A549 (cell line): ENCODE measurements around the gene PDIA5. TPM values are rescaled to one million over a fixed set of nuclear protein-coding genes. Genes with fewer than 3 reads are reported as not detected.

Experiments
- ATAC-seq, 2 experiments: fragments of 200-7000 bp in 1 of 2; fragments of >200 bp in 1 of 2; cut with Nextera tagmentation in 1 of 2; cut with Tn5 transposase in 1 of 2; 3 replicates each; pipeline versions ENCODE4 v1.8.0 to v1.9.1; 2018 to 2020; ENCODE audit warnings: mild to moderate bottlenecking in 1 of 2, moderate library complexity in 1 of 2
- CTCF ChIA-PET: fragments of 300-600 bp; sonication (Branson Sonifier 250); formaldehyde crosslinking; extraction: SDS; loops from one replicate; lab custom pipeline; 2021; ENCODE audit warnings: antibody characterized with exemption, inconsistent platforms; lab: Yijun Ruan, JAX
- POLR2A ChIA-PET: fragments of 350-600 bp; formaldehyde crosslinking; extraction: SDS; loops from one replicate; lab custom pipeline; 2021; ENCODE audit warnings: antibody characterized with exemption, inconsistent platforms; lab: Yijun Ruan, JAX
- DNase-seq, 2 experiments: peaks; one replicate each; pipeline versions ENCODE4 v3.0.0 to v3.0.0-alpha.2; 2011 to 2016; ENCODE audit warnings: low read depth in 1 of 2, low spot score in 1 of 2
- FAIRE-seq: peaks from 2 replicates; lab custom pipeline; 2011; peaks lifted over from hg19 to GRCh38; lab: Jason Lieb, UNC
- H3K27ac ChIP-seq, 2 experiments: fragments of >200 bp; sonication (Bioruptor Twin); formaldehyde crosslinking; 3 replicates each; pipeline ENCODE4 v1.5.1; 2016 to 2017
- H3K4me1 ChIP-seq: fragments of >200 bp; sonication (Bioruptor Twin); formaldehyde crosslinking; 3 replicates; pipeline ENCODE4 v1.6.1; 2016
- H3K4me2 ChIP-seq: fragments of >200 bp; sonication (Bioruptor Twin); formaldehyde crosslinking; 3 replicates; pipeline ENCODE4 v1.6.1; 2016
- H3K4me3 ChIP-seq: fragments of >200 bp; sonication (Bioruptor Twin); formaldehyde crosslinking; 3 replicates; pipeline ENCODE4 v1.5.1; 2016
- H3K9me3 ChIP-seq: fragments of >200 bp; sonication (Bioruptor Twin); formaldehyde crosslinking; 3 replicates; pipeline ENCODE4 v1.6.1; 2016
- CEBPB ChIP-seq, 2 experiments: fragments of >200 bp in 1 of 2; sonication (Bioruptor Twin) in 1 of 2; formaldehyde crosslinking in 1 of 2; IDR thresholded peaks; 2 replicates each; pipeline ENCODE4 v1.6.1; 2012 to 2016
- EHF ChIP-seq: fragments of 250-450 bp; sonication (Bioruptor Pico); IDR thresholded peaks from 2 replicates; pipeline ENCODE4 v1.5.0; 2020; ENCODE audit warnings: mild to moderate bottlenecking
- FOSB ChIP-seq: fragments of 250-450 bp; sonication (Bioruptor Pico); IDR thresholded peaks from 2 replicates; pipeline ENCODE4 v1.5.0; 2020; ENCODE audit warnings: mild to moderate bottlenecking, moderate library complexity
- HOXA7 ChIP-seq: fragments of 250-450 bp; sonication (Bioruptor Pico); IDR thresholded peaks from 2 replicates; pipeline ENCODE4 v1.5.0; 2020; ENCODE audit warnings: mild to moderate bottlenecking, moderate library complexity
- MAX ChIP-seq: IDR thresholded peaks from 2 replicates; pipeline ENCODE4 v1.6.1; 2012
- MAZ ChIP-seq: fragments of 150-350 bp; IDR thresholded peaks from 2 replicates; pipeline ENCODE4 v1.6.1; 2014; ENCODE audit warnings: antibody characterized with exemption, low read depth, low read length, borderline replicate concordance
- NR3C1 ChIP-seq: fragments of >200 bp; sonication (Bioruptor Twin); formaldehyde crosslinking; IDR thresholded peaks from 3 replicates; pipeline ENCODE4 v1.6.1; 2017
- POLR2A ChIP-seq: IDR thresholded peaks from 2 replicates; pipeline ENCODE4 v1.6.1; 2012; ENCODE audit warnings: mild to moderate bottlenecking, low read length
- RAD21 ChIP-seq, 2 experiments: fragments of >200 bp in 1 of 2; sonication (Bioruptor Twin) in 1 of 2; formaldehyde crosslinking in 1 of 2; IDR thresholded peaks in 1 of 2; conservative IDR thresholded peaks in 1 of 2; 2 replicates in 1 of 2; 3 replicates in 1 of 2; pipeline ENCODE4 v1.6.1; 2012 to 2018; ENCODE audit warnings: inconsistent platforms in 1 of 2
- RARB ChIP-seq: fragments of 250-450 bp; sonication (Bioruptor Pico); IDR thresholded peaks from 2 replicates; pipeline ENCODE4 v1.8.0; 2021; ENCODE audit warnings: mild to moderate bottlenecking, moderate library complexity
- RNF2 ChIP-seq: fragments of 200-600 bp; sonication (generic); IDR thresholded peaks from 2 replicates; pipeline ENCODE4 v1.6.1; 2016; ENCODE audit warnings: low read depth, mild to moderate bottlenecking, antibody characterized with exemption, moderate library complexity, borderline replicate concordance
- SREBF2 ChIP-seq: fragments of 450-650 bp; IDR thresholded peaks from 2 replicates; pipeline ENCODE4 v1.6.1; 2014; ENCODE audit warnings: mild to moderate bottlenecking, moderate library complexity
- TP53 ChIP-seq: fragments of 250-450 bp; sonication (Bioruptor Pico); IDR thresholded peaks from 2 replicates; pipeline ENCODE4 v1.5.0; 2021; ENCODE audit warnings: mild to moderate bottlenecking, moderate library complexity
- ZFP36 ChIP-seq: fragments of 450-650 bp; IDR thresholded peaks from 2 replicates; pipeline ENCODE4 v1.6.1; 2014; ENCODE audit warnings: borderline replicate concordance; ENCODE audit not compliant: partially characterized antibody
- ZSCAN20 ChIP-seq: fragments of 250-450 bp; sonication (Bioruptor Pico); IDR thresholded peaks from 2 replicates; pipeline ENCODE4 v1.8.0; 2022; ENCODE audit warnings: mild to moderate bottlenecking, moderate library complexity
- WGBS: methylation state at CpG from one replicate; pipeline ENCODE4 v1.1.6; 2017; ENCODE audit errors: missing lambda C conversion rate; 5-methylcytosine and 5-hydroxymethylcytosine counted together
- polyA plus RNA-seq, 4 experiments: library from polyadenylated mRNA; depleted of rRNA in 3 of 4; stranded (reverse); fragments of >200 nt; fragmentation: RNase III in 1 of 4; extraction: RNeasy Plus Mini Kit Qiagen cat#74134 plus additional on column Dnase treatment in 1 of 4; gene quantifications; 2 replicates in 3 of 4; 3 replicates in 1 of 4; pipeline ENCODE4 v1.2.3, GENCODE V29; 2011 to 2017
- TF ChIP-seq, protein P1 (sequence below): fragments of 250-450 bp; sonication (Bioruptor Pico); IDR thresholded peaks from 2 replicates; pipeline ENCODE4 v1.5.0; 2021; ENCODE audit warnings: mild to moderate bottlenecking, moderate library complexity, borderline replicate concordance
- TF ChIP-seq, protein P2 (sequence below): fragments of 200-600 bp; sonication (generic); IDR thresholded peaks from 2 replicates; pipeline ENCODE4 v1.6.1; 2016; ENCODE audit warnings: antibody characterized with exemption, mild to moderate bottlenecking, moderate library complexity
- TF ChIP-seq, protein P3 (sequence below): fragments of >200 bp; sonication (Bioruptor Twin); formaldehyde crosslinking; IDR thresholded peaks from 3 replicates; pipeline ENCODE4 v1.6.1; 2016

Gene PDIA5
- polyA plus RNA-seq, 2 of the 4 experiments (the other 2 are of a cell fraction): 17.5 to 28.1 TPM

GRCh38 chr3:123152687-123153086 lies 85.9 kb downstream of the PDIA5 start:
- H3K4me1 ChIP-seq: no peaks in the 10 kb centered on the region
- FAIRE-seq: no peak
- no peak overlapping the region for H3K4me3 ChIP-seq
- POLR2A ChIA-PET: no interaction called here
- CTCF ChIA-PET: no interaction called here
- H3K27ac ChIP-seq: no peak overlapping the region
- no peak for ATAC-seq
- TF ChIP-seq RAD21 (conservative IDR thresholded peaks at IDR 0.05 in 1 of 2, IDR thresholded peaks at IDR 0.05 in 1 of 2): no peak
- TF ChIP-seq FOSB: no peak
- TF ChIP-seq ZFP36: no peak
- no peak for TF ChIP-seq NR3C1
- no peak for TF ChIP-seq TP53
- TF ChIP-seq CEBPB (IDR thresholded peaks at IDR 0.05): no peak
- no peak for TF ChIP-seq RARB (CRISPR knock-in tag)
- no peak for TF ChIP-seq EHF (CRISPR knock-in tag)
- TF ChIP-seq MAX: no peak
- TF ChIP-seq, protein P1, sequence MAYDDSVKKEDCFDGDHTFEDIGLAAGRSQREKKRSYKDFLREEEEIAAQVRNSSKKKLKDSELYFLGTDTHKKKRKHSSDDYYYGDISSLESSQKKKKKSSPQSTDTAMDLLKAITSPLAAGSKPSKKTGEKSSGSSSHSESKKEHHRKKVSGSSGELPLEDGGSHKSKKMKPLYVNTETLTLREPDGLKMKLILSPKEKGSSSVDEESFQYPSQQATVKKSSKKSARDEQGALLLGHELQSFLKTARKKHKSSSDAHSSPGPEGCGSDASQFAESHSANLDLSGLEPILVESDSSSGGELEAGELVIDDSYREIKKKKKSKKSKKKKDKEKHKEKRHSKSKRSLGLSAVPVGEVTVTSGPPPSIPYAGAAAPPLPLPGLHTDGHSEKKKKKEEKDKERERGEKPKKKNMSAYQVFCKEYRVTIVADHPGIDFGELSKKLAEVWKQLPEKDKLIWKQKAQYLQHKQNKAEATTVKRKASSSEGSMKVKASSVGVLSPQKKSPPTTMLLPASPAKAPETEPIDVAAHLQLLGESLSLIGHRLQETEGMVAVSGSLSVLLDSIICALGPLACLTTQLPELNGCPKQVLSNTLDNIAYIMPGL (CRISPR knock-in tag): no peak
- TF ChIP-seq, protein P2, sequence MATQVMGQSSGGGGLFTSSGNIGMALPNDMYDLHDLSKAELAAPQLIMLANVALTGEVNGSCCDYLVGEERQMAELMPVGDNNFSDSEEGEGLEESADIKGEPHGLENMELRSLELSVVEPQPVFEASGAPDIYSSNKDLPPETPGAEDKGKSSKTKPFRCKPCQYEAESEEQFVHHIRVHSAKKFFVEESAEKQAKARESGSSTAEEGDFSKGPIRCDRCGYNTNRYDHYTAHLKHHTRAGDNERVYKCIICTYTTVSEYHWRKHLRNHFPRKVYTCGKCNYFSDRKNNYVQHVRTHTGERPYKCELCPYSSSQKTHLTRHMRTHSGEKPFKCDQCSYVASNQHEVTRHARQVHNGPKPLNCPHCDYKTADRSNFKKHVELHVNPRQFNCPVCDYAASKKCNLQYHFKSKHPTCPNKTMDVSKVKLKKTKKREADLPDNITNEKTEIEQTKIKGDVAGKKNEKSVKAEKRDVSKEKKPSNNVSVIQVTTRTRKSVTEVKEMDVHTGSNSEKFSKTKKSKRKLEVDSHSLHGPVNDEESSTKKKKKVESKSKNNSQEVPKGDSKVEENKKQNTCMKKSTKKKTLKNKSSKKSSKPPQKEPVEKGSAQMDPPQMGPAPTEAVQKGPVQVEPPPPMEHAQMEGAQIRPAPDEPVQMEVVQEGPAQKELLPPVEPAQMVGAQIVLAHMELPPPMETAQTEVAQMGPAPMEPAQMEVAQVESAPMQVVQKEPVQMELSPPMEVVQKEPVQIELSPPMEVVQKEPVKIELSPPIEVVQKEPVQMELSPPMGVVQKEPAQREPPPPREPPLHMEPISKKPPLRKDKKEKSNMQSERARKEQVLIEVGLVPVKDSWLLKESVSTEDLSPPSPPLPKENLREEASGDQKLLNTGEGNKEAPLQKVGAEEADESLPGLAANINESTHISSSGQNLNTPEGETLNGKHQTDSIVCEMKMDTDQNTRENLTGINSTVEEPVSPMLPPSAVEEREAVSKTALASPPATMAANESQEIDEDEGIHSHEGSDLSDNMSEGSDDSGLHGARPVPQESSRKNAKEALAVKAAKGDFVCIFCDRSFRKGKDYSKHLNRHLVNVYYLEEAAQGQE: no peak
- TF ChIP-seq POLR2A: no peak
- TF ChIP-seq, protein P3, sequence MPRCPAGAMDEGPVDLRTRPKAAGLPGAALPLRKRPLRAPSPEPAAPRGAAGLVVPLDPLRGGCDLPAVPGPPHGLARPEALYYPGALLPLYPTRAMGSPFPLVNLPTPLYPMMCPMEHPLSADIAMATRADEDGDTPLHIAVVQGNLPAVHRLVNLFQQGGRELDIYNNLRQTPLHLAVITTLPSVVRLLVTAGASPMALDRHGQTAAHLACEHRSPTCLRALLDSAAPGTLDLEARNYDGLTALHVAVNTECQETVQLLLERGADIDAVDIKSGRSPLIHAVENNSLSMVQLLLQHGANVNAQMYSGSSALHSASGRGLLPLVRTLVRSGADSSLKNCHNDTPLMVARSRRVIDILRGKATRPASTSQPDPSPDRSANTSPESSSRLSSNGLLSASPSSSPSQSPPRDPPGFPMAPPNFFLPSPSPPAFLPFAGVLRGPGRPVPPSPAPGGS: no peak
- no peak for TF ChIP-seq ZSCAN20
- no peak for TF ChIP-seq HOXA7 (CRISPR knock-in tag)
- no peak for TF ChIP-seq MAZ
- TF ChIP-seq RNF2: no peak
- H3K9me3 ChIP-seq: no peaks in the 10 kb centered on the region
- H3K4me2 ChIP-seq: no peak overlapping the region
- DNase-seq: no peak
- WGBS: 94% methylated on average over 3 of the region's 3 CpGs

DNA sequence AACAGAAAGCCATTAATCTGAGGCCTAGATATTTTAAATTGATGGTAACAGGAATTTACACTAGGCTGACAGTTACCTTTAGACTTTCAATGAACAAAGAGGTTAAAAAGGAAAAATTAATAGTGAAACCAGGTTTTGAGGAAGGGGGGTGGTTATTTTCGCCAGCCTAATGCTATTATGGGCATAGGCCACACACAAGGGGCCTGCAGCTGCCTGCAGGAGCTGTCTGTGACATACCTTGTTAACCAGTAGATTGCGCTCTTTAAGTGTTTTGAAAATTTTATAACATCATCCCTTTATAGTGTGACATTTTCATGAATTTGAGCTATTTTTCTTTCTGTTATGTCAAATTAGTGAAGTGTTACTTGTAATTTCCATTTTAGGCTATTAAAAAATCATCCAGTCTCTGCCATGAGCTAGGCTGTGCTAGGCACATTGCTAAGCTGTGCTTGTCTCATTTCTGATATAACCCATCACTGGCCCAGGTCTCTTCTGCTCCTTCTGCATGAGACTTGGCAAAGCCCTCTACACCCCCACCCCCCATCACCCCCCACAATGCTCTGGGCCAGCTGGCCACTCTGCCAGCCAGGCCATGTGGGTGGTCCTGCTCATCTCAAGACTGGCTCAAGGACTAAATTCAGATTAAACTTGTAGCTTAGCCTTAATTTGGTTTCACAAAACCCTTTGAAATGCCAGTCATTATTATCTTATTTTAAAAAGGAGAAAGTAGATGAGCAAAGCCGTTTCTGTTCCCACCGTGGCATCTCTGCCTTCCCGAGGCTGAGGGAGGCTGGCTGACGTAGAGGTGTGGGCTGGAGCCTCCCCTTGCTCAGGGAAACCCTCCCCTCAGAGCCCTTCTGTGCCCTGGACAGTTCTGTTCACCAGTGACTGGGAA lies 86.5 kb downstream of the PDIA5 start:
- ATAC-seq: no peak
- ChIA-PET POLR2A (no interaction called here), CTCF (interaction anchor here (0.9 to 1.1 kb wide), 2 partner anchors 13 to 35 kb away, joined by 3 read pairs; no protein-coding TSS in a partner anchor)
- TF ChIP-seq SREBF2: no peak
- H3K4me1 ChIP-seq: no peaks in the 10 kb centered on the region
- no peak overlapping the region for H3K27ac ChIP-seq
- no peak overlapping the region for H3K4me3 ChIP-seq
- no peaks in the 10 kb centered on the region for H3K9me3 ChIP-seq
- H3K4me2 ChIP-seq: no peak overlapping the region
- whole genome bisulfite sequencing: 90% methylated on average over 6 of the region's 6 CpGs
- no peak for DNase-seq
- no peak for FAIRE-seq
